IPS-18c (cell line): ENCODE measurements around the gene ZBTB7A.

ENCODE experiments used
- H3K4me3 ChIP-seq: 2 replicates; pipeline ENCODE4 v1.7.0; 2013; ENCODE audit warnings: low read depth, mild to moderate bottlenecking, low read length, moderate library complexity; ENCODE audit not compliant: insufficient read depth
- H3K9me3 ChIP-seq: one replicate; pipeline ENCODE4 v1.6.1; 2013; ENCODE audit warnings: mild to moderate bottlenecking, low read length, moderate library complexity; ENCODE audit not compliant: control insufficient read depth, insufficient read depth

The ZBTB7A gene

GRCh38 chr19:4034048-4035017, 32.4 kb downstream of the ZBTB7A start:
- Histone ChIP-seq H3K9me3 (peaks cover 3% of the 10 kb centered on the region), H3K4me3 (no peak overlapping the region)

- H3K4me3 ChIP-seq = no peak overlapping the region
- H3K9me3 ChIP-seq = peaks cover 3% of the 10 kb centered on the region
Measured at GRCh38 chr19:4033028-4033956, 33.4 kb downstream of the ZBTB7A start.

GRCh38 chr19:4032436-4032835, 34.3 kb downstream of the ZBTB7A start:
- Histone ChIP-seq H3K4me3 (no peak overlapping the region), H3K9me3 (peaks cover 3% of the 10 kb centered on the region)

- peaks cover 3% of the 10 kb centered on the region for H3K9me3 ChIP-seq
Measured at GRCh38 chr19:4031420-4031819, 35.3 kb downstream of the ZBTB7A start.

GRCh38 chr19:4030981-4031380, 35.7 kb downstream of the ZBTB7A start:
- Histone ChIP-seq H3K4me3 (no peak overlapping the region), H3K9me3 (peaks cover 3% of the 10 kb centered on the region)

More at GRCh38 chr19:4031420-4031819, 35.3 kb downstream of the ZBTB7A start:
- H3K4me3 ChIP-seq = no peak overlapping the region

- H3K4me3 ChIP-seq = no peak overlapping the region
- H3K9me3 ChIP-seq = peaks cover 1% of the 10 kb centered on the region
Measured at GRCh38 chr19:4030552-4030951, 36.1 kb downstream of the ZBTB7A start.

- Histone ChIP-seq H3K9me3 (no peaks in the 10 kb centered on the region), H3K4me3 (no peak overlapping the region)
Measured at GRCh38 chr19:4029247-4029614, 37.5 kb downstream of the ZBTB7A start.

GRCh38 chr19:4028334-4029246, 38.1 kb downstream of the ZBTB7A start:
- H3K9me3 ChIP-seq = no peaks in the 10 kb centered on the region
- H3K4me3 ChIP-seq = no peak overlapping the region

- H3K4me3 ChIP-seq = no peak overlapping the region
- H3K9me3 ChIP-seq = no peaks in the 10 kb centered on the region
Measured at GRCh38 chr19:4027146-4027545, 39.6 kb downstream of the ZBTB7A start.

- no peaks in the 10 kb centered on the region for H3K9me3 ChIP-seq
Measured at GRCh38 chr19:4025317-4025716, 41.4 kb downstream of the ZBTB7A start.

GRCh38 chr19:4023600-4024398, 42.9 kb downstream of the ZBTB7A start:
- H3K4me3 ChIP-seq = no peak overlapping the region
- H3K9me3 ChIP-seq = no peaks in the 10 kb centered on the region

More at GRCh38 chr19:4025317-4025716, 41.4 kb downstream of the ZBTB7A start:
- H3K4me3 ChIP-seq = no peak overlapping the region

- Histone ChIP-seq H3K9me3 (no peaks in the 10 kb centered on the region), H3K4me3 (no peak overlapping the region)
Measured at GRCh38 chr19:4019578-4019977, 47.1 kb downstream of the ZBTB7A start.

GRCh38 chr19:4018775-4019504, 47.8 kb downstream of the ZBTB7A start:
- Histone ChIP-seq H3K4me3 (no peak overlapping the region), H3K9me3 (no peaks in the 10 kb centered on the region)

- no peaks in the 10 kb centered on the region for H3K9me3 ChIP-seq
- no peak overlapping the region for H3K4me3 ChIP-seq
Measured at GRCh38 chr19:4018140-4018613, 48.5 kb downstream of the ZBTB7A start.

- Histone ChIP-seq H3K9me3 (no peaks in the 10 kb centered on the region), H3K4me3 (no peak overlapping the region)
Measured at GRCh38 chr19:4016903-4017638, 49.6 kb downstream of the ZBTB7A start.
